Measurements from ENCODE around the gene KLHL34.

The KLHL34 gene

GRCh38 chrX:21658152-21658737 lies at the start of gene KLHL34:
KLHL34 (minus strand) TSS chrX:21658330; CDS start chrX:21657788, 542 bp downstream.
- FAIRE-seq, result no peak

- no peak for FAIRE-seq
Measured at GRCh38 chrX:21705225-21705624, 47.1 kb upstream of the KLHL34 start.

- FAIRE-seq, result no peak
Measured at GRCh38 chrX:21702725-21703124, 44.6 kb upstream of the KLHL34 start.

- no peak for FAIRE-seq
Measured at GRCh38 chrX:21700967-21701366, 42.8 kb upstream of the KLHL34 start.

GRCh38 chrX:21700275-21700674 lies 42.1 kb upstream of the KLHL34 start:
- FAIRE-seq, result no peak

- FAIRE-seq, result no peak
Measured at GRCh38 chrX:21699136-21699535, 41.0 kb upstream of the KLHL34 start.

- FAIRE-seq, result no peak
Measured at GRCh38 chrX:21698272-21698671, 40.1 kb upstream of the KLHL34 start.

- no peak for FAIRE-seq
Measured at GRCh38 chrX:21691512-21692018, 33.4 kb upstream of the KLHL34 start.

GRCh38 chrX:21683941-21684340 lies 25.8 kb upstream of the KLHL34 start:
- FAIRE-seq, result no peak

GRCh38 chrX:21678048-21678612 lies 20.0 kb upstream of the KLHL34 start:
- no peak for FAIRE-seq

- FAIRE-seq, result no peak
Measured at GRCh38 chrX:21675931-21676330, 17.8 kb upstream of the KLHL34 start.

GRCh38 chrX:21674430-21675186 lies 16.5 kb upstream of the KLHL34 start:
- no peak for FAIRE-seq

GRCh38 chrX:21666679-21667078 lies 8.5 kb upstream of the KLHL34 start:
- FAIRE-seq, result no peak

- FAIRE-seq, result no peak
Measured at GRCh38 chrX:21666252-21666651, 8.1 kb upstream of the KLHL34 start.

GRCh38 chrX:21662761-21663160 lies 4.6 kb upstream of the KLHL34 start:
- FAIRE-seq, result no peak

GRCh38 chrX:21661316-21661715 lies 3.2 kb upstream of the KLHL34 start:
- FAIRE-seq, result no peak

GRCh38 chrX:21660156-21660555 lies 2.0 kb upstream of the KLHL34 start:
- no peak for FAIRE-seq

GRCh38 chrX:21659320-21659719 lies 1.2 kb upstream of the KLHL34 start:
- no peak for FAIRE-seq

GRCh38 chrX:21658746-21659145 lies 616 bp upstream of the KLHL34 start:
- no peak for FAIRE-seq

- FAIRE-seq, result no peak
Measured at GRCh38 chrX:21657318-21658151, 595 bp downstream of the KLHL34 start.

- no peak for FAIRE-seq
Measured at GRCh38 chrX:21656587-21657317, 1.4 kb downstream of the KLHL34 start.

- no peak for FAIRE-seq
Measured at GRCh38 chrX:21655901-21656586, 2.1 kb downstream of the KLHL34 start.
